H1 (cell line): ENCODE data around the gene EXD2. TPM values are rescaled to one million over a fixed set of nuclear protein-coding genes. Genes with fewer than 3 reads are reported as not detected.

Source experiments
- HDAC6 ChIP-seq: IDR thresholded peaks from one replicate; pipeline ENCODE4 v1.7.1; 2012; ENCODE audit warnings: low read depth, mild to moderate bottlenecking, inconsistent platforms, low read length, moderate library complexity
- RXRA ChIP-seq: IDR thresholded peaks from 2 replicates; pipeline ENCODE4 v1.6.1; 2011; ENCODE audit warnings: low read depth, mild to moderate bottlenecking, low read length, moderate library complexity; ENCODE audit not compliant: insufficient read depth
- SAP30 ChIP-seq: fragments of 300-600 bp; sonication (generic); IDR thresholded peaks from 2 replicates; pipeline ENCODE4 v1.7.1; 2012; ENCODE audit warnings: low read length, moderate library complexity, mild to moderate bottlenecking, inconsistent platforms; ENCODE audit not compliant: insufficient read depth, insufficient replicate concordance
- polyA plus RNA-seq, 7 experiments: library from polyadenylated mRNA; depleted of rRNA in 3 of 7; stranded (reverse) in 5 of 7; unstranded in 2 of 7; fragments of >200 nt in 5 of 7; fragments of 200-250 nt in 2 of 7; gene quantifications; 1 replicate in 5 of 7; 2 replicates in 1 of 7; 4 replicates in 1 of 7; pipeline versions ENCODE4 v1.2.1 to v1.2.3, GENCODE V29; 2011 to 2013; ENCODE audit warnings: missing spikeins in 2 of 7, mixed read lengths in 2 of 7
- total RNA-seq: library from RNA; stranded (reverse); fragmentation: NEBNext Ultra II Directional; extraction: Animal tissue kit (Norgen Biotek cat#: 25700); gene quantifications from 2 replicates; pipeline ENCODE4 v1.2.1, GENCODE V29; 2021
- TF ChIP-seq, protein P1 (sequence below): IDR thresholded peaks from 2 replicates; pipeline ENCODE4 v1.6.1; 2012; ENCODE audit warnings: inconsistent platforms

EXD2 gene
- total and polyA plus RNA-seq, 2 of the 8 experiments (the other 6 are each of a cell fraction or from before 2014, with no cell fraction given): 11.9 to 25.9 TPM

- TF ChIP-seq HDAC6 (no peak), SAP30 (no peak), RXRA (no peak)
- TF ChIP-seq, protein P1, sequence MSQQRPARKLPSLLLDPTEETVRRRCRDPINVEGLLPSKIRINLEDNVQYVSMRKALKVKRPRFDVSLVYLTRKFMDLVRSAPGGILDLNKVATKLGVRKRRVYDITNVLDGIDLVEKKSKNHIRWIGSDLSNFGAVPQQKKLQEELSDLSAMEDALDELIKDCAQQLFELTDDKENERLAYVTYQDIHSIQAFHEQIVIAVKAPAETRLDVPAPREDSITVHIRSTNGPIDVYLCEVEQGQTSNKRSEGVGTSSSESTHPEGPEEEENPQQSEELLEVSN: no peak
Observed at GRCh38 chr14:69238883-69239282, 47.6 kb downstream of the EXD2 start (continued).
